Endometrial microvascular endothelial cells (primary cell): ENCODE data around the gene SEPTIN3. TPM values are rescaled to one million over a fixed set of nuclear protein-coding genes. Genes with fewer than 3 reads are reported as not detected.

Experiments
- in situ Hi-C: cut with HindIII; loops from 2 replicates; pipeline ENCODE4 v1.10.0; 2017; ENCODE audit warnings: low sequenced_read_pairs, low pct_unique_long_range_greater_than_20kb; ENCODE audit errors: inconsistent ontology term
- total RNA-seq: library from RNA; depleted of rRNA; stranded (reverse); fragments of >200 nt; gene quantifications from one replicate; pipeline ENCODE4 v1.2.3, GENCODE V29; 2015; ENCODE audit errors: inconsistent ontology term

The SEPTIN3 gene
- total RNA-seq, result not detected

GRCh38 chr22:41969110-41969646 is at the start of gene SEPTIN3:
TSS of gene SEPTIN3 (plus strand) at chr22:41969443. CDS start at chr22:41971493, 2,050 bp downstream.
- in situ Hi-C loops, result no loop called here

- in situ Hi-C loops, result no loop called here
Measured at GRCh38 chr22:41920271-41920976, 48.8 kb upstream of the SEPTIN3 start.

- in situ Hi-C loops, result no loop called here
Measured at GRCh38 chr22:41922328-41922727, 46.9 kb upstream of the SEPTIN3 start.

GRCh38 chr22:41922940-41923594 is 46.2 kb upstream of the SEPTIN3 start:
- in situ Hi-C loops, result no loop called here

- in situ Hi-C loops, result no loop called here
Measured at GRCh38 chr22:41923595-41924276, 45.5 kb upstream of the SEPTIN3 start.

GRCh38 chr22:41925783-41926460 is 43.3 kb upstream of the SEPTIN3 start:
- in situ Hi-C loops, result no loop called here

- in situ Hi-C loops, result no loop called here
Measured at GRCh38 chr22:41927813-41928212, 41.4 kb upstream of the SEPTIN3 start.

GRCh38 chr22:41928593-41929417 is 40.4 kb upstream of the SEPTIN3 start:
- in situ Hi-C loops, result no loop called here

GRCh38 chr22:41929418-41929810 is 39.8 kb upstream of the SEPTIN3 start:
- in situ Hi-C loops, result no loop called here

- in situ Hi-C loops, result no loop called here
Measured at GRCh38 chr22:41931701-41932269, 37.5 kb upstream of the SEPTIN3 start.

GRCh38 chr22:41932353-41932752 is 36.9 kb upstream of the SEPTIN3 start:
- in situ Hi-C loops, result no loop called here

- in situ Hi-C loops, result no loop called here
Measured at GRCh38 chr22:41933411-41934177, 35.6 kb upstream of the SEPTIN3 start.

- in situ Hi-C loops, result no loop called here
Measured at GRCh38 chr22:41934284-41935014, 34.8 kb upstream of the SEPTIN3 start.

- in situ Hi-C loops, result no loop called here
Measured at GRCh38 chr22:41935015-41935351, 34.3 kb upstream of the SEPTIN3 start.

GRCh38 chr22:41935509-41935908 is 33.7 kb upstream of the SEPTIN3 start:
- in situ Hi-C loops, result no loop called here

GRCh38 chr22:41936894-41937169 is 32.4 kb upstream of the SEPTIN3 start:
- in situ Hi-C loops, result no loop called here
